A549 (cell line): Measurements from ENCODE around the gene SAMM50. TPM values are rescaled to one million over a fixed set of nuclear protein-coding genes. Genes with fewer than 3 reads are reported as not detected.

ENCODE experiments used
- ATAC-seq, 2 experiments: fragments of 200-7000 bp in 1 of 2; fragments of >200 bp in 1 of 2; cut with Nextera tagmentation in 1 of 2; cut with Tn5 transposase in 1 of 2; 3 replicates each; pipeline versions ENCODE4 v1.8.0 to v1.9.1; 2018 to 2020; ENCODE audit warnings: mild to moderate bottlenecking in 1 of 2, moderate library complexity in 1 of 2
- CTCF ChIA-PET: fragments of 300-600 bp; sonication (Branson Sonifier 250); formaldehyde crosslinking; extraction: SDS; loops from one replicate; lab custom pipeline; 2021; ENCODE audit warnings: antibody characterized with exemption, inconsistent platforms; lab: Yijun Ruan, JAX
- POLR2A ChIA-PET: fragments of 350-600 bp; formaldehyde crosslinking; extraction: SDS; loops from one replicate; lab custom pipeline; 2021; ENCODE audit warnings: antibody characterized with exemption, inconsistent platforms; lab: Yijun Ruan, JAX
- DNase-seq, 2 experiments: peaks; one replicate each; pipeline versions ENCODE4 v3.0.0 to v3.0.0-alpha.2; 2011 to 2016; ENCODE audit warnings: low read depth in 1 of 2, low spot score in 1 of 2
- FAIRE-seq: peaks from 2 replicates; lab custom pipeline; 2011; peaks lifted over from hg19 to GRCh38; lab: Jason Lieb, UNC
- H3K27ac ChIP-seq, 2 experiments: fragments of >200 bp; sonication (Bioruptor Twin); formaldehyde crosslinking; 3 replicates each; pipeline ENCODE4 v1.5.1; 2016 to 2017
- H3K4me1 ChIP-seq: fragments of >200 bp; sonication (Bioruptor Twin); formaldehyde crosslinking; 3 replicates; pipeline ENCODE4 v1.6.1; 2016
- H3K4me2 ChIP-seq: fragments of >200 bp; sonication (Bioruptor Twin); formaldehyde crosslinking; 3 replicates; pipeline ENCODE4 v1.6.1; 2016
- H3K4me3 ChIP-seq: fragments of >200 bp; sonication (Bioruptor Twin); formaldehyde crosslinking; 3 replicates; pipeline ENCODE4 v1.5.1; 2016
- H3K9me3 ChIP-seq: fragments of >200 bp; sonication (Bioruptor Twin); formaldehyde crosslinking; 3 replicates; pipeline ENCODE4 v1.6.1; 2016
- CBX2 ChIP-seq: fragments of 200-600 bp; sonication (generic); IDR thresholded peaks from 2 replicates; pipeline ENCODE4 v1.6.1; 2016; ENCODE audit warnings: low read depth, mild to moderate bottlenecking, borderline replicate concordance
- EHF ChIP-seq: fragments of 250-450 bp; sonication (Bioruptor Pico); IDR thresholded peaks from 2 replicates; pipeline ENCODE4 v1.5.0; 2020; ENCODE audit warnings: mild to moderate bottlenecking
- EHMT2 ChIP-seq: fragments of 200-600 bp; sonication (generic); IDR thresholded peaks from 2 replicates; pipeline ENCODE4 v1.6.1; 2016; ENCODE audit warnings: antibody characterized with exemption, low read depth, mild to moderate bottlenecking, moderate library complexity
- EP300 ChIP-seq, 2 experiments: fragments of >200 bp; sonication (Bioruptor Twin); formaldehyde crosslinking; IDR thresholded peaks; 2 replicates in 1 of 2; 3 replicates in 1 of 2; pipeline ENCODE4 v1.6.1; 2016 to 2017
- ESRRA ChIP-seq: fragments of 150-350 bp; IDR thresholded peaks from 2 replicates; pipeline ENCODE4 v1.6.1; 2014; ENCODE audit warnings: mild to moderate bottlenecking, low read length, borderline replicate concordance
- FOSL2 ChIP-seq, 2 experiments: fragments of 450-650 bp in 1 of 2; fragments of >200 bp in 1 of 2; sonication (Bioruptor Twin) in 1 of 2; formaldehyde crosslinking; IDR thresholded peaks; 2 replicates each; pipeline versions ENCODE4 v1.5.0 to v1.6.1; 2016 to 2020; ENCODE audit warnings: mild to moderate bottlenecking in 1 of 2, moderate library complexity in 1 of 2
- FOXS1 ChIP-seq: fragments of 250-450 bp; sonication (Bioruptor Pico); IDR thresholded peaks from 2 replicates; pipeline ENCODE4 v1.5.0; 2020; ENCODE audit warnings: mild to moderate bottlenecking, moderate library complexity
- HDAC2 ChIP-seq: fragments of 200-600 bp; sonication (generic); IDR thresholded peaks from 2 replicates; pipeline ENCODE4 v1.6.1; 2016
- HOXB5 ChIP-seq: fragments of 250-450 bp; sonication (Bioruptor Pico); IDR thresholded peaks from 2 replicates; pipeline ENCODE4 v1.5.0; 2020; ENCODE audit warnings: mild to moderate bottlenecking, moderate library complexity
- JUN ChIP-seq, 2 experiments: fragments of >200 bp; sonication (Bioruptor Twin); formaldehyde crosslinking; IDR thresholded peaks; 2 replicates in 1 of 2; 3 replicates in 1 of 2; pipeline ENCODE4 v1.6.1; 2016 to 2017
- KDM1A ChIP-seq: fragments of 200-600 bp; sonication (generic); IDR thresholded peaks from 2 replicates; pipeline ENCODE4 v1.6.1; 2016; ENCODE audit warnings: low read depth, mild to moderate bottlenecking
- MAX ChIP-seq: IDR thresholded peaks from 2 replicates; pipeline ENCODE4 v1.6.1; 2012
- MAZ ChIP-seq: fragments of 150-350 bp; IDR thresholded peaks from 2 replicates; pipeline ENCODE4 v1.6.1; 2014; ENCODE audit warnings: antibody characterized with exemption, low read depth, low read length, borderline replicate concordance
- NPAS2 ChIP-seq: fragments of 250-450 bp; sonication (Bioruptor Pico); IDR thresholded peaks from 2 replicates; pipeline ENCODE4 v1.8.0; 2022; ENCODE audit warnings: mild to moderate bottlenecking, moderate library complexity, borderline replicate concordance
- PBX3 ChIP-seq: IDR thresholded peaks from 2 replicates; pipeline ENCODE4 v1.6.1; 2012
- POLR2AphosphoS2 ChIP-seq: conservative IDR thresholded peaks from 2 replicates; pipeline ENCODE4 v1.6.1; 2012; ENCODE audit warnings: low read length, improper control_type of control experiment, inconsistent platforms
- REST ChIP-seq: fragments of 200-600 bp; sonication (generic); IDR thresholded peaks from 2 replicates; pipeline ENCODE4 v1.6.1; 2016; ENCODE audit warnings: antibody characterized with exemption, mild to moderate bottlenecking, moderate library complexity
- RNF2 ChIP-seq: fragments of 200-600 bp; sonication (generic); IDR thresholded peaks from 2 replicates; pipeline ENCODE4 v1.6.1; 2016; ENCODE audit warnings: low read depth, mild to moderate bottlenecking, antibody characterized with exemption, moderate library complexity, borderline replicate concordance
- SMC3 ChIP-seq: fragments of >200 bp; sonication (Bioruptor Twin); formaldehyde crosslinking; IDR thresholded peaks from 3 replicates; pipeline ENCODE4 v1.6.1; 2018; ENCODE audit warnings: inconsistent platforms
- SREBF2 ChIP-seq: fragments of 450-650 bp; IDR thresholded peaks from 2 replicates; pipeline ENCODE4 v1.6.1; 2014; ENCODE audit warnings: mild to moderate bottlenecking, moderate library complexity
- ZFP36 ChIP-seq: fragments of 450-650 bp; IDR thresholded peaks from 2 replicates; pipeline ENCODE4 v1.6.1; 2014; ENCODE audit warnings: borderline replicate concordance; ENCODE audit not compliant: partially characterized antibody
- ZSCAN20 ChIP-seq: fragments of 250-450 bp; sonication (Bioruptor Pico); IDR thresholded peaks from 2 replicates; pipeline ENCODE4 v1.8.0; 2022; ENCODE audit warnings: mild to moderate bottlenecking, moderate library complexity
- WGBS: methylation state at CpG from one replicate; pipeline ENCODE4 v1.1.6; 2017; ENCODE audit errors: missing lambda C conversion rate; 5-methylcytosine and 5-hydroxymethylcytosine counted together
- polyA plus RNA-seq, 4 experiments: library from polyadenylated mRNA; depleted of rRNA in 3 of 4; stranded (reverse); fragments of >200 nt; fragmentation: RNase III in 1 of 4; extraction: RNeasy Plus Mini Kit Qiagen cat#74134 plus additional on column Dnase treatment in 1 of 4; gene quantifications; 2 replicates in 3 of 4; 3 replicates in 1 of 4; pipeline ENCODE4 v1.2.3, GENCODE V29; 2011 to 2017
- TF ChIP-seq, protein P1 (sequence below): fragments of >200 bp; sonication (Bioruptor Twin); formaldehyde crosslinking; IDR thresholded peaks from 3 replicates; pipeline ENCODE4 v1.5.1; 2016

Gene SAMM50
- polyA plus RNA-seq, 2 of the 4 experiments (the other 2 are of a cell fraction): 49.3 to 51.4 TPM

DNA sequence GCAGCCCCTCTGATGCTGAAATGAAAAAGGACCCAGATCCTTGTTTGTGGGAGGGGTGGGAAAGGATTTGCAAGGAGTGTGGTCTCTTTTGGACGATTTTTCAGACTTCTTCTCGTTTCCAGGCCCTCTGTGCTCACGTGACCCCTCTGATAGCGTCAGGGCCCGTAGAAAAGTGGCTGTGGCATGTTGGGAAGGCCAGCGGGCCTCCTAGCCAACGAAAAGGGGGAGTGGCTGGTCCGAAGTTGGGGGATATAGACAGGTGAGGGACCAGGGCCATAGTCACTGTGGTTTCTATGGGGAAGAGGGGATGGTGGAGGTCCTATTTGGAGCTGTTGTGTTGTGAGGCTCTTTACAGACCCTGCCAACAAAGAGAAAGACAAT lies 75.5 kb downstream of the SAMM50 start:
- Histone ChIP-seq H3K4me2 (no peak overlapping the region), H3K27ac (no peak overlapping the region), H3K4me1 (peaks cover 9% of the 10 kb centered on the region; the same call in 2 of the 3 replicates), H3K4me3 (no peak overlapping the region), H3K9me3 (no peaks in the 10 kb centered on the region)
- DNase-seq (no peak), ATAC-seq (no peak), FAIRE-seq (no peak)
- ChIA-PET CTCF (no interaction called here), POLR2A (no interaction called here)
- WGBS: 92% methylated on average over 8 of the region's 8 CpGs
- TF ChIP-seq REST (no peak), JUN (IDR thresholded peaks at IDR 0.05) (no peak), EP300 (IDR thresholded peaks at IDR 0.05) (no peak), EHF (CRISPR knock-in tag) (no peak), ESRRA (no peak), RNF2 (no peak), ZSCAN20 (no peak), FOSL2 (IDR thresholded peaks at IDR 0.05) (no peak), FOSL2 (CRISPR knock-in tag; IDR thresholded peaks at IDR 0.05) (no peak), POLR2AphosphoS2 (no peak), NPAS2 (CRISPR knock-in tag) (no peak)

DNA sequence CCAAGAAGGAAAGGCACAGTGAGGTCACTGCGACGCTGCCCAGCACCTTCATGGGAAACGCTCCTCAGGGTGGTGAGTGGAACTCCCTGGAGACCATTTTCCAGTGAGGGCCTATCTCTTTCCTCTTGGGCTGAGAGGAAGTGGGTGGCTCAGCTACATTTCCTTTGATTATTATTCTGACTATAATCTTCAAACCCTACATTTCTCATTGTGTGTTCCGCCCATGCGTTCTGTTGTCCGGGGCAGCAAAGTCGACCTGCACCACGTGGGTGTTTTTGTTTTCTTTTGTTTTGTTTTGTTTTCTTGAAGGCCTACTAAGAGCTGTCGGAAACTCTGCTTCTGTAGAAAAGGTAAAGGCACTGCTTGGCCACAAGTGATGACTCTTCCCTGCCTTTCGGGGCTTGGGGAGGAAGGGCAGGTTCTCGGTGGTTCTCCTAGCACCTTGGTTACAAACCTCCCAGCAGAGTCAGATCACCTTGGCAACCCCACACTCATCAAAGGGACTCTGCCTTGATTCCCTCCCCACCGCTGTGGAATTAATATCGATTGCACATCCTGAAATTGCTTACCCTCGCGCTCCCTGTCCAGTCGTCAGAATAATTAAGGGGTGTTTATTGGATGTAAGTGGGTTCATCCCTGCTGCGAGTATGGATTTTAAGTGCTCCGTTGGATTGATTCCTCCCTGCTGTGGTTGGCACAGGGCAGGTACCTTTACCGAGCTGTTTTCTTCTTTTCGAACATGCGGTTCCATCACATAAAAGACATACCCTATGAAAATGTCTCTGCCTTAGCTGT lies 76.1 kb downstream of the SAMM50 start:
- Histone ChIP-seq H3K4me3 (no peak overlapping the region), H3K9me3 (no peaks in the 10 kb centered on the region), H3K4me1 (peaks cover 14% of the 10 kb centered on the region; the same call in 2 of the 3 replicates), H3K27ac (no peak overlapping the region), H3K4me2 (no peak overlapping the region)
- ChIA-PET CTCF (interaction anchor here (1.0 to 2.7 kb wide), 2 partner anchors 22 to 50 kb away, joined by 3 to 13 read pairs; no protein-coding TSS in a partner anchor), POLR2A (no interaction called here)
- no peak for ATAC-seq
- no peak for DNase-seq
- no peak for FAIRE-seq
- WGBS: 91% methylated on average over 21 of the region's 21 CpGs
- TF ChIP-seq EHMT2: no peak
- TF ChIP-seq, protein P1, sequence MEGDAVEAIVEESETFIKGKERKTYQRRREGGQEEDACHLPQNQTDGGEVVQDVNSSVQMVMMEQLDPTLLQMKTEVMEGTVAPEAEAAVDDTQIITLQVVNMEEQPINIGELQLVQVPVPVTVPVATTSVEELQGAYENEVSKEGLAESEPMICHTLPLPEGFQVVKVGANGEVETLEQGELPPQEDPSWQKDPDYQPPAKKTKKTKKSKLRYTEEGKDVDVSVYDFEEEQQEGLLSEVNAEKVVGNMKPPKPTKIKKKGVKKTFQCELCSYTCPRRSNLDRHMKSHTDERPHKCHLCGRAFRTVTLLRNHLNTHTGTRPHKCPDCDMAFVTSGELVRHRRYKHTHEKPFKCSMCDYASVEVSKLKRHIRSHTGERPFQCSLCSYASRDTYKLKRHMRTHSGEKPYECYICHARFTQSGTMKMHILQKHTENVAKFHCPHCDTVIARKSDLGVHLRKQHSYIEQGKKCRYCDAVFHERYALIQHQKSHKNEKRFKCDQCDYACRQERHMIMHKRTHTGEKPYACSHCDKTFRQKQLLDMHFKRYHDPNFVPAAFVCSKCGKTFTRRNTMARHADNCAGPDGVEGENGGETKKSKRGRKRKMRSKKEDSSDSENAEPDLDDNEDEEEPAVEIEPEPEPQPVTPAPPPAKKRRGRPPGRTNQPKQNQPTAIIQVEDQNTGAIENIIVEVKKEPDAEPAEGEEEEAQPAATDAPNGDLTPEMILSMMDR: no peak
- no peak for TF ChIP-seq MAZ
- no peak for TF ChIP-seq ZFP36
- no peak for TF ChIP-seq SREBF2
- no peak for TF ChIP-seq FOXS1 (CRISPR knock-in tag)
- no peak for TF ChIP-seq CBX2
- TF ChIP-seq MAX: no peak
- no peak for TF ChIP-seq SMC3
- no peak for TF ChIP-seq PBX3
- no peak for TF ChIP-seq ESRRA
- TF ChIP-seq HDAC2: no peak
- TF ChIP-seq ZSCAN20: no peak
- TF ChIP-seq KDM1A: no peak
- no peak for TF ChIP-seq HOXB5 (CRISPR knock-in tag)
